ENCODE data around the gene PCYOX1L.

PCYOX1L gene

GRCh38 chr5:149378241-149378820 lies 20.5 kb downstream of the PCYOX1L start:
- H3K4me3 ChIP-seq (replicated peaks; ENCODE audit: low read depth, low read length) = no peak overlapping the region
- H3K36me3 ChIP-seq (ENCODE audit: control insufficient read depth, insufficient read depth, low read length) = no peaks in the 10 kb centered on the region
- TF ChIP-seq CTCF (IDR thresholded peaks at IDR 0.05; ENCODE audit: insufficient read depth, low read length, poor library complexity, severe bottlenecking) = no peak
- H3K27me3 ChIP-seq (replicated peaks; ENCODE audit: control insufficient read depth, insufficient read depth, low read length) = no peaks in the 10 kb centered on the region; the same call in 1 of the 2 replicates
- no peak for DNase-seq (ENCODE audit: extremely low read depth, insufficient read length)

GRCh38 chr5:149379177-149379761 lies 21.4 kb downstream of the PCYOX1L start, which contains the start of gene IL17B:
Gene IL17B, minus strand, starts transcription at chr5:149379292. Its CDS starts 67 bp downstream, at chr5:149379225.
- Histone ChIP-seq H3K36me3 (ENCODE audit: control insufficient read depth, insufficient read depth, low read length) (no peaks in the 10 kb centered on the region), H3K4me3 (replicated peaks; ENCODE audit: low read depth, low read length) (no peak within 1 kb of the TSS), H3K27me3 (replicated peaks; ENCODE audit: control insufficient read depth, insufficient read depth, low read length) (no peaks in the 10 kb centered on the region; the same call in 1 of the 2 replicates)
- no peak for TF ChIP-seq CTCF (IDR thresholded peaks at IDR 0.05; ENCODE audit: insufficient read depth, low read length, poor library complexity, severe bottlenecking)
- DNase-seq (ENCODE audit: extremely low read depth, insufficient read length) = no peak

GRCh38 chr5:149379818-149380374 lies 22.1 kb downstream of the PCYOX1L start:
- Histone ChIP-seq H3K27me3 (replicated peaks; ENCODE audit: control insufficient read depth, insufficient read depth, low read length) (no peaks in the 10 kb centered on the region; the same call in 1 of the 2 replicates), H3K36me3 (ENCODE audit: control insufficient read depth, insufficient read depth, low read length) (no peaks in the 10 kb centered on the region), H3K4me3 (replicated peaks; ENCODE audit: low read depth, low read length) (no peak overlapping the region)
- no peak for DNase-seq (ENCODE audit: extremely low read depth, insufficient read length)
- TF ChIP-seq CTCF (IDR thresholded peaks at IDR 0.05; ENCODE audit: insufficient read depth, low read length, poor library complexity, severe bottlenecking) = no peak

GRCh38 chr5:149380466-149381121 lies 22.7 kb downstream of the PCYOX1L start:
- Histone ChIP-seq H3K36me3 (ENCODE audit: control insufficient read depth, insufficient read depth, low read length) (no peaks in the 10 kb centered on the region), H3K4me3 (replicated peaks; ENCODE audit: low read depth, low read length) (no peak overlapping the region), H3K27me3 (replicated peaks; ENCODE audit: control insufficient read depth, insufficient read depth, low read length) (no peaks in the 10 kb centered on the region; the same call in 1 of the 2 replicates)
- no peak for TF ChIP-seq CTCF (IDR thresholded peaks at IDR 0.05; ENCODE audit: insufficient read depth, low read length, poor library complexity, severe bottlenecking)
- no peak for DNase-seq (ENCODE audit: extremely low read depth, insufficient read length)

GRCh38 chr5:149381261-149381985 lies 23.6 kb downstream of the PCYOX1L start:
- no peak overlapping the region for H3K4me3 ChIP-seq (replicated peaks; ENCODE audit: low read depth, low read length)
- no peak for TF ChIP-seq CTCF (IDR thresholded peaks at IDR 0.05; ENCODE audit: insufficient read depth, low read length, poor library complexity, severe bottlenecking)
- no peaks in the 10 kb centered on the region; the same call in 1 of the 2 replicates for H3K27me3 ChIP-seq (replicated peaks; ENCODE audit: control insufficient read depth, insufficient read depth, low read length)
- no peaks in the 10 kb centered on the region for H3K36me3 ChIP-seq (ENCODE audit: control insufficient read depth, insufficient read depth, low read length)
- no peak for DNase-seq (ENCODE audit: extremely low read depth, insufficient read length)
